ENCODE measurements around the gene NUP50. TPM values are rescaled to one million over a fixed set of nuclear protein-coding genes. Genes with fewer than 3 reads are reported as not detected.
A peak's percentile ranks its signal among the peaks of the same experiment; 100 is the strongest.

The NUP50 gene
- total RNA-seq, 1 donor from 2014 or later = 79.0 TPM

GRCh38 chr22:45223304-45224117 is 59.8 kb downstream of the NUP50 start:
- H3K27ac Mint-ChIP-seq (ENCODE audit: unreplicated experiment) = peak overlapping the region; percentile 35
- H3K4me1 Mint-ChIP-seq (ENCODE audit: low read depth, unreplicated experiment) = peaks cover 46% of the 10 kb centered on the region

GRCh38 chr22:45224331-45224730 is 60.6 kb downstream of the NUP50 start:
- Mint-ChIP-seq H3K4me1 (ENCODE audit: low read depth, unreplicated experiment) (peaks cover 40% of the 10 kb centered on the region), H3K4me3 (ENCODE audit: unreplicated experiment) (peak overlapping the region; percentile 60), H3K27ac (ENCODE audit: unreplicated experiment) (peak overlapping the region; percentile 75), H3K36me3 (ENCODE audit: unreplicated experiment) (no peaks in the 10 kb centered on the region), H3K27me3 (ENCODE audit: unreplicated experiment) (peaks cover 11% of the 10 kb centered on the region), H3K9me3 (ENCODE audit: unreplicated experiment) (peaks cover 12% of the 10 kb centered on the region)
- no peak for DNase-seq
- TF ChIP-seq, protein P1, sequence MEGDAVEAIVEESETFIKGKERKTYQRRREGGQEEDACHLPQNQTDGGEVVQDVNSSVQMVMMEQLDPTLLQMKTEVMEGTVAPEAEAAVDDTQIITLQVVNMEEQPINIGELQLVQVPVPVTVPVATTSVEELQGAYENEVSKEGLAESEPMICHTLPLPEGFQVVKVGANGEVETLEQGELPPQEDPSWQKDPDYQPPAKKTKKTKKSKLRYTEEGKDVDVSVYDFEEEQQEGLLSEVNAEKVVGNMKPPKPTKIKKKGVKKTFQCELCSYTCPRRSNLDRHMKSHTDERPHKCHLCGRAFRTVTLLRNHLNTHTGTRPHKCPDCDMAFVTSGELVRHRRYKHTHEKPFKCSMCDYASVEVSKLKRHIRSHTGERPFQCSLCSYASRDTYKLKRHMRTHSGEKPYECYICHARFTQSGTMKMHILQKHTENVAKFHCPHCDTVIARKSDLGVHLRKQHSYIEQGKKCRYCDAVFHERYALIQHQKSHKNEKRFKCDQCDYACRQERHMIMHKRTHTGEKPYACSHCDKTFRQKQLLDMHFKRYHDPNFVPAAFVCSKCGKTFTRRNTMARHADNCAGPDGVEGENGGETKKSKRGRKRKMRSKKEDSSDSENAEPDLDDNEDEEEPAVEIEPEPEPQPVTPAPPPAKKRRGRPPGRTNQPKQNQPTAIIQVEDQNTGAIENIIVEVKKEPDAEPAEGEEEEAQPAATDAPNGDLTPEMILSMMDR (IDR thresholded peaks at IDR 0.05; ENCODE audit: partially characterized antibody, unreplicated experiment) = no peak

More at GRCh38 chr22:45223304-45224117, 59.8 kb downstream of the NUP50 start:
- TF ChIP-seq, protein P1 (IDR thresholded peaks at IDR 0.05; ENCODE audit: partially characterized antibody, unreplicated experiment) = no peak
- DNase-seq = no peak
- Mint-ChIP-seq H3K4me3 (ENCODE audit: unreplicated experiment) (no peak overlapping the region), H3K27me3 (ENCODE audit: unreplicated experiment) (peaks cover 9% of the 10 kb centered on the region), H3K36me3 (ENCODE audit: unreplicated experiment) (no peaks in the 10 kb centered on the region), H3K9me3 (ENCODE audit: unreplicated experiment) (peaks cover 12% of the 10 kb centered on the region)

- H3K36me3 Mint-ChIP-seq (ENCODE audit: unreplicated experiment) = no peaks in the 10 kb centered on the region
- no peak for DNase-seq
- H3K4me1 Mint-ChIP-seq (ENCODE audit: low read depth, unreplicated experiment) = peaks cover 40% of the 10 kb centered on the region
- H3K27ac Mint-ChIP-seq (ENCODE audit: unreplicated experiment) = no peak overlapping the region
- H3K27me3 Mint-ChIP-seq (ENCODE audit: unreplicated experiment) = peaks cover 15% of the 10 kb centered on the region
- TF ChIP-seq, protein P1 (IDR thresholded peaks at IDR 0.05; ENCODE audit: partially characterized antibody, unreplicated experiment) = no peak
- no peak overlapping the region for H3K4me3 Mint-ChIP-seq (ENCODE audit: unreplicated experiment)
- peaks cover 12% of the 10 kb centered on the region for H3K9me3 Mint-ChIP-seq (ENCODE audit: unreplicated experiment)
Observed at GRCh38 chr22:45224988-45225731, 61.4 kb downstream of the NUP50 start.

GRCh38 chr22:45225732-45226502 is 62.2 kb downstream of the NUP50 start:
- H3K27ac Mint-ChIP-seq (ENCODE audit: unreplicated experiment) = peak overlapping the region; percentile 85

More at GRCh38 chr22:45225732-45226502, 62.2 kb downstream of the NUP50 start:
- no peaks in the 10 kb centered on the region for H3K36me3 Mint-ChIP-seq (ENCODE audit: unreplicated experiment)
- peaks cover 10% of the 10 kb centered on the region for H3K9me3 Mint-ChIP-seq (ENCODE audit: unreplicated experiment)
- TF ChIP-seq, protein P1 (IDR thresholded peaks at IDR 0.05; ENCODE audit: partially characterized antibody, unreplicated experiment) = no peak
- H3K27me3 Mint-ChIP-seq (ENCODE audit: unreplicated experiment) = peaks cover 13% of the 10 kb centered on the region
- H3K4me1 Mint-ChIP-seq (ENCODE audit: low read depth, unreplicated experiment) = peaks cover 41% of the 10 kb centered on the region
- H3K4me3 Mint-ChIP-seq (ENCODE audit: unreplicated experiment) = no peak overlapping the region
- DNase-seq = no peak
